PC-9 (cell line): ENCODE measurements around the gene BAHD1. TPM values are rescaled to one million over a fixed set of nuclear protein-coding genes. Genes with fewer than 3 reads are reported as not detected.

Experiments
- BruUV-seq: library from RNA; stranded (reverse); fragments of 400-500 nt; replicated peaks from 2 replicates; lab custom pipeline; 2021; lab: Mats Ljungman, UMichigan
- CTCF ChIA-PET: fragments of 300-600 bp; sonication (Branson Sonifier 250); formaldehyde crosslinking; loops from one replicate; lab custom pipeline; 2022; ENCODE audit warnings: antibody characterized with exemption; lab: Charles Lee
- POLR2A ChIA-PET: fragments of 300-600 bp; sonication (Branson Sonifier 250); formaldehyde crosslinking; loops from one replicate; lab custom pipeline; 2022; ENCODE audit warnings: antibody characterized with exemption; ENCODE audit not compliant: unreplicated experiment; lab: Charles Lee
- DNase-seq, 2 experiments: peaks; one replicate each; pipeline versions ENCODE4 v3.0.0 to v3.0.0-alpha.2; 2015 to 2022; ENCODE audit warnings: mixed read lengths in 1 of 2
- H2AFZ ChIP-seq: fragments of 200-600 bp; sonication (generic); 2 replicates; pipeline ENCODE4 v1.8.1; 2017; ENCODE audit warnings: antibody characterized with exemption
- H3F3A ChIP-seq: fragments of 200-600 bp; sonication (generic); 2 replicates; pipeline ENCODE4 v1.8.1; 2017; ENCODE audit warnings: antibody characterized with exemption, mild to moderate bottlenecking, low read depth; ENCODE audit not compliant: insufficient read depth
- H3K27ac ChIP-seq: fragments of 200-600 bp; sonication (generic); 2 replicates; pipeline ENCODE4 v1.6.1; 2016; ENCODE audit warnings: mixed run types
- H3K27me3 ChIP-seq: fragments of 200-600 bp; sonication (generic); 2 replicates; pipeline ENCODE4 v1.6.1; 2016; ENCODE audit warnings: low read depth, mixed run types; ENCODE audit not compliant: insufficient read depth
- H3K36me3 ChIP-seq: fragments of 200-600 bp; sonication (generic); 2 replicates; pipeline ENCODE4 v1.6.1; 2016; ENCODE audit warnings: low read depth, mixed run types
- H3K4me1 ChIP-seq: fragments of 200-600 bp; sonication (generic); replicated peaks from 2 replicates; pipeline ENCODE4 v1.6.1; 2016; ENCODE audit warnings: mixed run types; ENCODE audit not compliant: insufficient read depth
- H3K4me2 ChIP-seq: fragments of 200-600 bp; sonication (generic); 2 replicates; pipeline ENCODE4 v1.6.1; 2017; ENCODE audit warnings: mixed run types
- H3K4me3 ChIP-seq: fragments of 200-600 bp; sonication (generic); 2 replicates; pipeline ENCODE4 v1.6.1; 2016; ENCODE audit warnings: mixed run types
- H3K79me2 ChIP-seq: fragments of 200-600 bp; sonication (generic); 2 replicates; pipeline ENCODE4 v1.6.1; 2017; ENCODE audit warnings: low read depth, mixed run types
- H3K9me2 ChIP-seq: fragments of 200-600 bp; sonication (generic); 2 replicates; pipeline ENCODE4 v1.8.1; 2017; ENCODE audit warnings: mild to moderate bottlenecking; ENCODE audit not compliant: insufficient read depth
- H3K9me3 ChIP-seq: fragments of 200-600 bp; sonication (generic); 2 replicates; pipeline ENCODE4 v1.8.1; 2016; ENCODE audit warnings: low read depth; ENCODE audit not compliant: insufficient read depth
- H4K20me1 ChIP-seq: fragments of 200-600 bp; sonication (generic); 2 replicates; pipeline ENCODE4 v1.8.1; 2017; ENCODE audit not compliant: insufficient read depth
- CTCF ChIP-seq: fragments of 200-600 bp; sonication (generic); conservative IDR thresholded peaks from 2 replicates; pipeline ENCODE4 v1.6.1; 2017; ENCODE audit warnings: mixed run types, antibody characterized with exemption, mild to moderate bottlenecking, moderate library complexity
- EZH2 ChIP-seq: fragments of 200-600 bp; sonication (generic); IDR thresholded peaks from 2 replicates; pipeline ENCODE4 v1.8.0; 2017; ENCODE audit warnings: antibody characterized with exemption, low read depth
- intact Hi-C: fragments of 100-400 bp; cut with micrococcal nuclease; formaldehyde crosslinking; loops from one replicate; pipeline ENCODE4 v1.10.0; 2022; ENCODE audit not compliant: unreplicated experiment
- total RNA-seq: library from RNA; stranded (reverse); gene quantifications from 2 replicates; pipeline ENCODE4 v1.2.3, GENCODE V29; 2021

Gene BAHD1
- total RNA-seq, 1 experiment from 2014 or later: 19.1 TPM

GRCh38 chr15:40410476-40410875 is 30.3 kb upstream of the BAHD1 start:
- intact Hi-C loops: no loop called here
- Histone ChIP-seq H3K27me3 (no peaks in the 10 kb centered on the region), H3K36me3 (peaks cover 12% of the 10 kb centered on the region; the same call in 1 of the 2 replicates)

GRCh38 chr15:40412095-40412759 is 28.5 kb upstream of the BAHD1 start:
- H3K36me3 ChIP-seq: peaks cover 12% of the 10 kb centered on the region; the same call in 1 of the 2 replicates
- H3K27me3 ChIP-seq: no peaks in the 10 kb centered on the region
- H3K4me2 ChIP-seq: no peak overlapping the region
- H2AFZ ChIP-seq: no peak overlapping the region
- H3K9me2 ChIP-seq: no peaks in the 10 kb centered on the region
- H3K9me3 ChIP-seq: no peaks in the 10 kb centered on the region
- peaks cover 12% of the 10 kb centered on the region for H3K79me2 ChIP-seq
- no peak for TF ChIP-seq EZH2
- TF ChIP-seq CTCF: no peak
- no peak for DNase-seq
- peaks cover 2% of the 10 kb centered on the region; the same call in 1 of the 2 replicates for H3K4me1 ChIP-seq
- H3F3A ChIP-seq: no peaks in the 10 kb centered on the region; the same call in 1 of the 2 replicates
- POLR2A ChIA-PET: no interaction called here
- intact Hi-C loops: no loop called here
- no TSS peak for BruUV-seq
- no peak overlapping the region for H3K27ac ChIP-seq
- no peak overlapping the region for H3K4me3 ChIP-seq
- no peaks in the 10 kb centered on the region for H4K20me1 ChIP-seq
- CTCF ChIA-PET: no interaction called here

More at GRCh38 chr15:40410476-40410875, 30.3 kb upstream of the BAHD1 start:
- Histone ChIP-seq H3F3A (no peaks in the 10 kb centered on the region), H3K27ac (no peak overlapping the region), H2AFZ (no peak overlapping the region), H3K4me1 (peaks cover 11% of the 10 kb centered on the region), H3K4me2 (no peak overlapping the region), H3K9me3 (no peaks in the 10 kb centered on the region), H4K20me1 (no peaks in the 10 kb centered on the region), H3K79me2 (peaks cover 28% of the 10 kb centered on the region), H3K4me3 (no peak overlapping the region), H3K9me2 (no peaks in the 10 kb centered on the region)
- DNase-seq: no peak
- ChIA-PET CTCF (no interaction called here), POLR2A (no interaction called here)
- BruUV-seq: no TSS peak
- TF ChIP-seq CTCF (no peak), EZH2 (no peak)

GRCh38 chr15:40413036-40413435 is 27.7 kb upstream of the BAHD1 start:
- H3K27me3 ChIP-seq: no peaks in the 10 kb centered on the region
- no peak overlapping the region for H3K27ac ChIP-seq
- no TSS peak for BruUV-seq
- no peak overlapping the region for H2AFZ ChIP-seq
- TF ChIP-seq CTCF (no peak), EZH2 (no peak)
- 0 out of 2 replicates have a peak, but pooled peaks cover 4% of the 10 kb centered on the region for H3K79me2 ChIP-seq
- intact Hi-C loops: no loop called here
- DNase-seq: no peak
- no peaks in the 10 kb centered on the region for H3K9me2 ChIP-seq
- no peaks in the 10 kb centered on the region; the same call in 1 of the 2 replicates for H3F3A ChIP-seq
- POLR2A ChIA-PET: no interaction called here
- H3K4me3 ChIP-seq: no peak overlapping the region
- no peaks in the 10 kb centered on the region for H3K4me1 ChIP-seq
- peaks cover 12% of the 10 kb centered on the region; the same call in 1 of the 2 replicates for H3K36me3 ChIP-seq
- CTCF ChIA-PET: no interaction called here
- no peaks in the 10 kb centered on the region for H3K9me3 ChIP-seq
- H4K20me1 ChIP-seq: no peaks in the 10 kb centered on the region
- H3K4me2 ChIP-seq: no peak overlapping the region
